HL-60 (cell line): ENCODE results near the gene SWSAP1.

Experiments
- REST ChIP-seq: IDR thresholded peaks from 2 replicates; pipeline ENCODE4 v1.6.1; 2012; ENCODE audit warnings: low read depth; ENCODE audit not compliant: insufficient replicate concordance
- TF ChIP-seq, protein P1 (sequence below): IDR thresholded peaks from one replicate; pipeline ENCODE4 v1.5.1; 2011; ENCODE audit warnings: low read length, control low read depth, inconsistent platforms; ENCODE audit not compliant: insufficient read depth

DNA sequence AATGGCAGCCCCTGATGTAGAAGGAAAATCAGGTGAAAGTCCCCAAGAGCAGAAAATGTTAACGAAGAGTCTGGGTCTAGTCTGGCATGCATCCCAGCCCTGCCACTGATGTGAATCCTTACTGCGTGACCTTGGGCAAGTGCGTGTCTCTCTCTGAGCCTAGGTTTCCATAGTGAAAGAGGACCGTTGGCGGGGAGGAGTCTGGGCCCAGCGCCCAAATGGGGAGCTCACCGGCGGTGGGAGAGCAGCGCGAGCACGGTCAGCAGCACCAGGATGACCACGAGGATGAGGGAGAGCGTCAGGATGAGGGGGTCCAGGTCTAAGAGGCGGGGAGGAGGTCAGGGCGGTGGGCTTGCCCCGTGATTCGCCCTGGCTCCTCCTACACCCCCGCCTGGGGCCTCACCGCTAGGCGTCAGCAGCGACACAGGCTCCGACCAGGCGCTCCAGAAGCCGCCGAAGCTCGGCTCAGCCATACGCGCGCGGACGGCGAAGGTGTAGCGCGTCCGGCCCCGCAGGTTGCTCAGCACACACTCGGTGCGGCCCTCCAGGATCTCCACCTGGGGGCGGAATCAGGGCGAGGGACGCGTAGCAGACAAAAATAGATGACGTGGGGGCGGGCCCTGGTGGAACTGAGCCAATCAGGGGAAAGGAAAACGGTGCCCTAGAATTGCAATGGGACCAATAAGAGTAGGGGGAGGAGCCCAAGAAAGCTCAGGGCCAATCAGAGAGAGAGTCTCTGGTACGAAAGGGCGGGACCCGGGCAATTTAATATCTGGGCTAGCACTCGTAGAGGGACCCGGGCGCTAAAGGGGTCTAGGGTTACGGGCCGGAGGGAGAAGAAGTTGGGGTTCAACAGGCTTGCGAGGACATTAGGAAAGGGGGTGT lies 6.4 kb downstream of the SWSAP1 start:
- TF ChIP-seq, protein P1, sequence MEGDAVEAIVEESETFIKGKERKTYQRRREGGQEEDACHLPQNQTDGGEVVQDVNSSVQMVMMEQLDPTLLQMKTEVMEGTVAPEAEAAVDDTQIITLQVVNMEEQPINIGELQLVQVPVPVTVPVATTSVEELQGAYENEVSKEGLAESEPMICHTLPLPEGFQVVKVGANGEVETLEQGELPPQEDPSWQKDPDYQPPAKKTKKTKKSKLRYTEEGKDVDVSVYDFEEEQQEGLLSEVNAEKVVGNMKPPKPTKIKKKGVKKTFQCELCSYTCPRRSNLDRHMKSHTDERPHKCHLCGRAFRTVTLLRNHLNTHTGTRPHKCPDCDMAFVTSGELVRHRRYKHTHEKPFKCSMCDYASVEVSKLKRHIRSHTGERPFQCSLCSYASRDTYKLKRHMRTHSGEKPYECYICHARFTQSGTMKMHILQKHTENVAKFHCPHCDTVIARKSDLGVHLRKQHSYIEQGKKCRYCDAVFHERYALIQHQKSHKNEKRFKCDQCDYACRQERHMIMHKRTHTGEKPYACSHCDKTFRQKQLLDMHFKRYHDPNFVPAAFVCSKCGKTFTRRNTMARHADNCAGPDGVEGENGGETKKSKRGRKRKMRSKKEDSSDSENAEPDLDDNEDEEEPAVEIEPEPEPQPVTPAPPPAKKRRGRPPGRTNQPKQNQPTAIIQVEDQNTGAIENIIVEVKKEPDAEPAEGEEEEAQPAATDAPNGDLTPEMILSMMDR = peak; percentile 67
- TF ChIP-seq REST = no peak
